DMS153 treated with DMSO at 0.1 percent for 48 hours (cell line): ENCODE measurements around the gene GPRC5C.
"Not testable (repeated sequence)": the region's sequence is repeated elsewhere in the genome, so short reads cannot be mapped to it uniquely, and the experiment has no call there.

Source experiments
- DNase-seq: peaks from one replicate; lab custom pipeline; 2025; ENCODE audit not compliant: unreplicated experiment; lab: John Stamatoyannopoulos, UW

The GPRC5C gene

DNA sequence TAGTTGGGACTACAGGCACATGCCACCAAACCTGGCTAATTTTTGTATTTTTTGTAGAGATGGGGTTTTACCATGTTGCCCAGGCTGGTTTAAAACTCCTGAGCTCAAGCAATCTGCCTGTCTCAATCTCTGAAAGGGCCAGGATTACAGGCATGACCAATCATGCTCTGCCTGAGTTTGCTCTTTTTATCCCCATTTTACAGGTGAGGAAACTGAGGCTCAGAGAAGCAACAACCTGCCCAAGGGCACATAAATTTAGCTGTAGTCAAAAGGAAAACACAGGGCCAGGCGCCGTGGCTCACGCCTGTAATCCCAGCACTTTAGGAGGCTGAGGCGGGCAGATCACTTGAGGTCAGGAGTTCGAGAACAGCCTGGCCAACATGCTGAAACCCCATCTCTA is 26.6 kb upstream of the GPRC5C start:
- DNase-seq: not testable (repeated sequence)

DNA sequence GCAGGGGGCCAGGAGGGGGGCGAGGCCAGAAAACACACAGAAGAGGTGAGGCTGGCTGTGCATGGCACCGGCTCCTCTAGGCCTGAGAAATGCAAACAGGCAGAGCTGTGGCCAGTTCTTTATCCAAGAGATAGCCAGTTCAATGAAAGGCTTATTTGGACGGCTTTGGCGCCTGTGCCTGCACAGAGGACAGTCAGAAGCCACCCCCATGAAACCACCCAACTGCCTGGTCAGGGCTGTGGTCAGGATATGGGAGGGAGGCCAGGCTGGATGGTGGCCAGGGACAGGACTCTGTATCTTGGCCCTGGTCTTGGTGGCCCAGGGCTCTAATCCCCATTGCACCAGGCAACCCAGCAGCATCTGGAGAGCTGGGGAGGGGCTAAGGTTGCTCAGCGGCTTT is 24.5 kb upstream of the GPRC5C start:
- DNase-seq: no peak

DNA sequence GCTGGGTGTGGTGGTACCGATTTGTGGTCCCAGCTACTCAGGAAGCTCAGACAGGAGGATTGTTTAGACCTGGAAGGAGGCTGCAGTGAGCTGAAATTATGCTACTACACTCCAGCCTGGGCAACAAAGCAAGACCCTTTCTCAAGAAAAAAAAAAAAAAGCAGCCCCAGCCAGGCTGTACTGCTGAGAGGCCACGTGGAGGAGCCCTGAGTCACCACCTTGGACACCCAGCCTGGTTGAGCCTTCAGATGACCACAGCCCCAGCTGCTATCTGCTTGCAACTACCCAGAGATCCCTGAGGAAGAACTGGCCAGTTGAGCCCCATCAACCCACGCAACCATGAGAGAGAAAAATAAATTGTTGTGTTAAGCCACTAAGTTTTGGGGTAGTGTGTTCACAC is 23.6 kb upstream of the GPRC5C start:
- DNase-seq: peak; percentile 60

DNA sequence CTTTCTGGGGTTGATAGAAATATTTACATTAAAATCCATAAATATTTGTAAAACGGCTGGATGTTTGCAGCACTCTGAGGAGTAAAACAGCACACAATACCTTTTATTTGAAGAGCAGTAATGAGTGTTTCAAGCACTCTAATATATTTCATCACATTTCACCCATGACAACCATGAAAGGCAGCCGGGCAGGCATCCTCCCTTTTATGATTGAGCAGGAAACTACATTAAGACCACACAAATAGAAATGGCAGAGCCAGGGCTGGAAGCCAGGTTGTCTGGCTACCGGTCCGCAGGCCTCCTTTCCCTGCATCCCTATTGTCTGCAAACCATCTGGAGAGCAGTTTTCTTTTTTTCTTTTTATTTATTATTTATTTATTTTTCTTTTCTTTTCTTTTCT is 23.1 kb upstream of the GPRC5C start:
- peak; percentile 93 for DNase-seq

DNA sequence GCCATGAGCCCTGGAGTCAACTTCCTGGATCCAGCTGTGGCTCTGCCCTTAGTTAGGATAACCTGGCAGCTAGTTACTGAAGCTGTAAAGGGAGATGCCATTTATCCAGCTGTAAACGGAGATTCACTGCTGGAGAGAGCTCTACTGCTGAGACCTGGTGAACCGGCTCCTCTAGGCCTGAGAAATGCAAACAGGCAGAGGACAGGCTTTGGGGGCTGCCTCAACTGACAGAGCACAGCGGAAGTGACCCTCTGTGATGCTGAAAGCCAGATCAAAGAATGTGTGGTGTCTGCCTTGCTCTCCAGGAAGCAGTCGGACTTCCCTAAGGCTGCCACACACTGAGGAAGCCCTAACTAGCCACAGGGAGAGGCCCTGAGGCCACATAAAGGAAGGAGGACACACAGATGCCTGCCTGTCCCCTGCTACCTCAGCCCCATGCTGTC is 21.9 kb upstream of the GPRC5C start:
- no peak for DNase-seq

DNA sequence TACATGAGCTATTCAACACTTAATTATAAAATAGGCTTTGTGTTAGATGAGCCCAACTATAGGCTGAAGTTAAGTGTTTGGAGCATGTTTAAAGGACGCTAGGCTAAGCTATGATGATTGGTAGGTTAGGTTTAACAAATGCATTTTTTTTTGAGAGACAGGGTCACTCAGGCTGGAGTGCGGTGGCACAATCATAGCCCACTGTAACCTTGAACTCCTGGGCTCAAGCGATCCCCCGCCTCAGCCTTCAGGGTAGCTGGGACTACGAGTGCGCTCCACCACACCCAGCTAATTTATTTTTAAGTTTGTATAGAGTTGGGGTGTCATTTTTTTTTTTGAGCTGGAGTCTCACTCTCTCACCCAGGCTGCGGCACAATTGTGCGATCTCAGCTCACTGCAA is 19.3 kb upstream of the GPRC5C start:
- no peak for DNase-seq

DNA sequence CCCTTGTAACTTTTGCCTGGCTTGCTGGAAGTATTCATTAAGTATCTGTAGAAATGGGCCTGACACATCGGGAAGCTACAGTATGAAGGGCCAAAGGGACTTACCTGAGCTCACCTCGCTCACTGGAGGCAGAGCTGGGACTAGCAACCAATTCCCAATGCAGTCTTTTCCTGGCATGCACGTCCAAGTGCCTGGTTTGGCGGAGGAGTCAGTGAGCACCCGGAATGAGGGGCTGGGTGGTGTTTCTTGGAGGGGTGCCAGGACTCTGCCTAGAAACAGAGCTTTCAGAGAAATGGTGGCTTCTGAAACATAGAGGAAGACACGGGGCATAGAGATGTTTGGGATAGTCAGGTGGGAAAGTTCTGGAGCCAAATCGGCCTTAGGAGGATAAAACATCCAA is 18.4 kb upstream of the GPRC5C start:
- DNase-seq: no peak

DNA sequence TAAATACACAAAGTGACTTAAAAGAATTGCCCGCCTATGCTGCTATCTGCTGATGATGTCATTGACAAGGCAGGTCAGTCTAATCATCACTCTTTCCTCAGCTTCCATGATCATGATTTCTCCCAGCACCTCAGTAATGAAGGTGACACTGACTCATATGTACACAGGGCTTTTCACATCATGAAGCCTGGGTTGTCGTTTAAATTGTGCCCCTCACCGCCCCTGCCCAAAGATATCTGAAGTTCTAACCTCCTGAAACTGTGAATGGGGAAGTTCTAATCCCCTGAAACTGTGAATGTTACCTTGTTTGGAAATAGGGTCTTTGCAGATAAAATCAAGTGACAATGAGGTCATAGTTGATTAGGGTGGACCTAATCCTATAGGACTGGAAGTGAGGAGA is 17.4 kb upstream of the GPRC5C start:
- DNase-seq: no peak

DNA sequence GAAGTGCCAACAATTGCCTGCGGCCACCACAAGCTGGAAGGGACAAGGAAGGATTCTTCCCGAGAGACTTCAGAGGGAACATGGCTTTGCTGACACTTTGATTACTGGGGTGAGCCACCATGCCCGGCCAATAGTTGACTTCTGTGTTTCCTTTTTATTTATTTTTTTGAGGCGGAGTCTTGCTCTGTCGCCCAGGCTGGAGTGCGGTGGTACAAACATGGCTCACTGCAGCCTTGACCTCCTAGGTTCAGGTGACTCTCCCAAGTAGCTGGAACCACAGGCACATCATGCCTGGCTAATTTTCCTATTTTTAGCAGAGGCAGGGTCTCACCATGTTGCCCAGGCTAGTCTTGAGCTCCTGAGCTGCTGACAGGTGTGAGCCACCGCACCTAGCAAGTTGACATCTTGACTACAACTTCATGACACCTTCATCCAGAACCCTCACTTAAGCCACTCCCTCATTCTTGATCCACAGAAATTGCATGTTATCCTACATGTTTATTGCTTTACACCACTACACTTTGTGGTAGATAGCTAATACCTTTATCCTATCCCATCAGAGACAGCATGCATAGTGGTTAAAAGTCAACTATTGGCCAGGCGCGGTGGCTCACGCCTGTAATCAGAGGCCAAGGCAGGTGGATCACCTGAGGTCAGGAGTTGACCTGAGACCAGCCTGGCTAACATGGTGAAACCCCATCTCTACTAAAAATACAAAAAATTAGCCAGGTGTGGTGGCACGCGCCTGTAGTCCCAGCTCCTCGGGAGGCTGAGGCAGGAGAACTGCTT is 16.1 kb upstream of the GPRC5C start:
- no peak for DNase-seq

DNA sequence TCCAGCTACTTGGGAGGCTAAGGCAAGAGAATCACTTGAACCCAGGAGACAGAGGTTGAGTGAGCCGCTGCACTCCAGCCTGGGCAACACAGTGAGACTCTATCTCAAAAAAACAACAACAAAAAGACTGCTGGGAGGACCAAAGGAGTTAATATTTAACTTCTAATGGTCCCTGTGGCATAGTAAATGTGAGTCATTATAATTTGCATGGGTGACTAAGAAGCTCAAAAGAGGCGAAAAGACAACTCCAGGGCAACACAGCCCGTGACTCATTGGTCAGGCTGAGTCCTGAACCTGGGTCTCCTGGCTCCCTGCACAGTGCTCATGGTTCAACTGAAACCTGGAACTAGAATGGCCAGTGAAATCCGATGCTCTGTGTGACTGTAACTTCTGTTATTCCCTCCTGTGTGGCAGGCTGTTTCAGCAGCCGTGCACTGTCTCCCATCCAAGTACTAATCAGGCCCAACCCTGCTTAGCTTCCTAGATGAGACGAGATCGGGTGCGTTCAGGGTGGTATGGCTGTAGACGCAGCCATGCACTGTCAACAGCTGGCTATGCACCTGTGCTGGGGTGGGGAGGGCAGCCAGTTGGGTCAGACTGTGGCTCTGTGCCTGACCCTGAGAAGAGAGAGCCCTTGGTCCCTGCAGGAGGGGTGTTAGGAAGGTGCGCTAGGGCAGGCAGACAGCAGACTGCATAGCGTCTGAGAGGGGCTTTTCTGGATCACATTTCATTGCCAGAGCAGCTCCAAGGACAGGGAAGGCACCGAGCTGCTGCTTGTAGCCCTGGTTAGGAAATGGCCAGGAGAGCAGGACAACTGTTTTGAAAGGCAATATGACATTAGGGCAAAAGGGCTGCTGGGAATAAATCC is 14.5 kb upstream of the GPRC5C start:
- no peak for DNase-seq

DNA sequence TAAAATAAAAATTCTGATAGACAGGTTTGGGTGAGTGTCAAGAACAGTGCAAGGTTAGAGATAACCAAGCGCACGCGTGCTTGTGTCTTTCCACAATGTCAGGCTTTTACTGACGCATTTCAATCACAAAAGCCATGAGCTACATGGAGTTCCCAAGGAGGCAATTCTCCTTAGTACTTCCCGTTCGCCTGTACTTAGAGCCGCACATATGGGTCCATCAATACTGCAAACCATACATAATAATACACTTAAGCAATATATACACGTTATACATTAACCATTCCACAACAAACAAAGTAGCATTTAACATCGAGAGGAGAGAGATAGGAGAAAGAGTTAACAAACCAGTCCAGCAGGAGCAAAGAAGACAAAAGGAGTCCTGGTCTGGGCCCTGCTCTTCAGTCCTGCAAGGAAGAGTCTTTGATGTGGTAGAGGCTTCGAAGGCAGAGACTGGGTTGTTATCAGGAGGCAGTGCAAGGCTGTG is 11.9 kb upstream of the GPRC5C start:
- no peak for DNase-seq

DNA sequence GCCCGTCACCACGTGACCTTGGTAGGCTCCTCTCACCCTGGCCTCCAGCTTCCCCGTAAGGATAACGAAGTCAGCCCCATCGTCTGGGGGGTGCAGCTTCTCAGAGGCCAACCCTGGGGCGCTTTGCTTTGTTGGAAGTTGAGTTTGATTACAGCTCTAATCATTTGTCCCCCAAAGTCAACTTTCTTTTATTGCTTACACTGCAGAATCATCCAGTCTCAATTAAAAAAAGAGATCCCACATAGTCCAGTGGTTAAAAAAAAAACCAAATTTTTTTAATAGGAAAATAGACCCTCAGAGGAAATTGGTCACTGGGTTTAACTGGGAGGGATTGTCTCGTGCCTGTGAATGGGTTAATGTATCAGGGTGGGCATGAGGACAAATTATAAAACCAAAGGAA is 7.8 kb upstream of the GPRC5C start:
- DNase-seq: no peak

DNA sequence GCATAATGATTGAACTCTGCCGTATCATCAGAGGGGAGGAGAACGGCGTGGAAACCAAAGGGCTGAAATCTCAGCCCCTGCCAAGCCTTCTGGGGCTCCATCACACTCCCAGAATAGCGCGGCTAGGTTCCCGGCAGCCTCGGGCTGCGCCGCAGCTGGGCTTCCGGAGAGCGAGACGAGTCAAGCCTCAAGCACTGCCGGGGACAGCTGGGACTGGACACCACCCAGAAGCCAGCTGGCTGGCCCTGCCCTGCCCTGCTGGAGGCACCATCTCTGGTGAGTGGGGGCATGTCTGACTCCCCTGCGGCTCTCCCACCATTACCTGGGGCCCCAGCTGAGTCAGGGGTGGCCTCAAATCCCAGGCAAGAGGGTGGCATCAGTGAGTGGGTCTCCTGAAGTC is 7.2 kb upstream of the GPRC5C start:
- DNase-seq: no peak

DNA sequence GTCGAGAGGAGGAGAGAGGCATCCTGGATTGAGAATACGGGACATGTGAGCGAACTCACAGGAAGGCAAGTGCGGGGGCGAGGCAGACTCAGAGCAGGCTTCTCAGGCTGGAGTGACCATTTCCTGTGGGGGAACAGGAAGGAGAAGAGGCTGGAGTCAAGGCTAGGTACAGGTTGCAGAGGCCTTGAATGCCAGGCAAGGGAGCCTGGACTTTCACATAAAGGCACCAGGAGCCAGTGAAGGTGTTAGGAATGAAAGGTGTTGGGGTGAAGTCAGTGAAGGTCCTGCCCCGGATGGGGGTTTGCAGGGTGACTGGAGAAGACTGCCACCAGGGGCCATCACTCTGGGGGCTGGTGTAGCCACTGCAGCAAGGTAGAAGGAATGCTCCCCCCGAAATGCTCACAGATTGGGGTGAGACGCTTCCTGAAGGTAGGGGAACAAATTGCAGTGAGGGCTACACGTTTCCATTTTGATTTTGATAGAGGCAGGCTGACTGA is 5.3 kb upstream of the GPRC5C start:
- DNase-seq: no peak

DNA sequence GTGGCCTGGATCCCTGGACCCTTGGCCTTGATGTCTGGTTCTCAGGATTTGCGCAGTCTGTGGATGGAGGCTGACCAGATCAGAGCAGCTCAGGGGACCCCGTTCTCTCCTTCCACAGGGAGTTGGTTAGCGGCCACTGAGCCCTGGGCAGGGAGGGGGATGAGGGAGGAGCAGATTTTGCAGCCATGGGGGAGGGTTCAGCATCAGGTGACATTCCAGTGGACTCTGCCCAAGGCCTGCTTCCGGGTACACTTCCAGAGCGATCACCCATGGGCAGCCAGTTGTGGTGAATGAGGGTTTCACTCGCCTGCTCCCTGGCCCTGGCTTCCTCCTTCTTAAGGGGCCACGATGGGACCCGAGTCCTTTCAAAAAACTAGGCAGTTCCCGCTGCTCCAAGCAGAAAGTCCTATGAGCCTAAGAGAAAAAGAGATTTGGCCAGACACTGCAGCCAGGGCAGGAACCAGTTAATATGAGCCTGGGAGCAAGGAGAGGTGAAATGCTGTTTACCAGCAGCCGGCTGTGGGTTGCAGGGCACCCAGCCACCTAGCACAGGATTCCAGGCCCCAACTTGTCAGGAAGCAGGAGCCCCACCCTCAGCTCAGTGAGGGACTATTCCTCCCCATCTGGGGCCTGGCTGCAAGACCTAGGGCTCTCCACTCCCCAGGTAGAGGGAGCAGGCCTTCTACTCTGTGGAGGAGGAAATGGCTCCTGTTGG is 4.7 kb upstream of the GPRC5C start:
- no peak for DNase-seq

DNA sequence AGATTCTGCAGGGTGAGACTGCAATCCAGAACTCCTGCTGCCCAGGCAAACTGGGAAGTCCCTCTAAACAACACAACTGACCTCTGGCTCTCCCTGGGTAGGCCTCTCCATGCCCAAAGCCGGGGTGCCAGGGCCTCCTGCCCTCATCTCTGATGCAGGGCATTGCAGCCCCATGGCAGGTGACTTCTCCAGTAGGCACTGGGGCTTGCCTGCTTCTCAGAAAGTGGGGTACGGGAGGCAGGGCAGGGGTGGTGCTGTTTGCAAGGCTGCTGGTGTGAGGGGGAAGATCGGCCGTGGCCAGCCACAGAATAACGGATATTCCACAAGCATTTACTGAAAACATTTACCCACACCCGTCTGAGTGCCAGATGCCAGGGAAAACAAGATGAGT is 4.1 kb upstream of the GPRC5C start:
- DNase-seq: no peak

DNA sequence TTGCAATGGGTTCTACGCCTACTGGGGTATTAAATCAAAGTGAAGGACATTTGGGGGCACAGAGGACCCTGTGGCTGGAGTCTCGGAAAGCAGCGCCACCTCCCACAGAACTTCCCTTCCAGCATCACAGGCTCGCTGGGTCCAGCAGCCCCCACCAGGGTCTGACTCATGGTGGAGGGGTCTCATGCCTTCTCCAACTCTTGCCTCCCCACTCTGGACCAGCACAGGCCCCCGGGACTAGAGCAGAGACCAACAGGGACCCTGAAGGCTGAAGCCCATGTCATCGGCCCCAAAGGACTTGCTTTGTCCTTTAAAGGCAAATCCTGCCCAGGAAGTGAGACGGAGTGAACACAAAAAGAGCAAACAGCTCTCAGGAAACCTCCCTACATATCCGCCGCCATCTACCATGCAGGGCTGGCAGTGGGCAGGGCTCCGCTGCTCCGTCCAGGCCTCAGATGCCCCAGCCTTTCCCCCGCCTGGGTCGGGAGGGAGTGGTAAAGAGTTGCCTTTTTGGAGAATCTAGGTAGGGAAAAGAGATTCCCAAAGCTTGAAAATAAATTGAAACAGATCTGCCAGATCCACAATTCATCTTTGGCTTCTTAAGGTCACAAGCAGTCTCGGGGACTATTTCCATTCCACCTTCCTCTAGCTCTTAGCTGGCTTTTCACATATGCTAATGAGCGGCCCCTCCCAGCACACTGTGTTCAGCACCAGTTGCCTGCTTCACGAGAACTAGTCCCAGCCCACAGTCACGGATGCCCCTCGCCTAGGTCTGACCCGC is 2.1 kb upstream of the GPRC5C start:
- peak; percentile 28 for DNase-seq

DNA sequence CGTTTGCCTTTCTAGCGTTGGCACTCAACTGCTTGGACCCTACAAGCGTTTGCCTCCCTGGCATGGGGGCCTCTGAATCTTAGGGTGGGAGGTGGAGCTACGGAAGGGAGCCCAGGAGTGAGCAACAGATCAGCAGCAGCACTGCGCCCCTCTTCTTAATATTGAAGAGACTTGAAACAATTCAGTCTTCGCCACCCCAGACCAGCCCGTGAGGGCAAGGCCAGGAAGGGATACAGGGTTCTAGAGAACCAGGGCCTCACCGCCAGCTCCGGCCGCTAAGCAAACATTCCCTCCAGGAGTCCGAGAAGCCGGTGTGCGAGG is 1.5 kb upstream of the GPRC5C start:
- no peak for DNase-seq

DNA sequence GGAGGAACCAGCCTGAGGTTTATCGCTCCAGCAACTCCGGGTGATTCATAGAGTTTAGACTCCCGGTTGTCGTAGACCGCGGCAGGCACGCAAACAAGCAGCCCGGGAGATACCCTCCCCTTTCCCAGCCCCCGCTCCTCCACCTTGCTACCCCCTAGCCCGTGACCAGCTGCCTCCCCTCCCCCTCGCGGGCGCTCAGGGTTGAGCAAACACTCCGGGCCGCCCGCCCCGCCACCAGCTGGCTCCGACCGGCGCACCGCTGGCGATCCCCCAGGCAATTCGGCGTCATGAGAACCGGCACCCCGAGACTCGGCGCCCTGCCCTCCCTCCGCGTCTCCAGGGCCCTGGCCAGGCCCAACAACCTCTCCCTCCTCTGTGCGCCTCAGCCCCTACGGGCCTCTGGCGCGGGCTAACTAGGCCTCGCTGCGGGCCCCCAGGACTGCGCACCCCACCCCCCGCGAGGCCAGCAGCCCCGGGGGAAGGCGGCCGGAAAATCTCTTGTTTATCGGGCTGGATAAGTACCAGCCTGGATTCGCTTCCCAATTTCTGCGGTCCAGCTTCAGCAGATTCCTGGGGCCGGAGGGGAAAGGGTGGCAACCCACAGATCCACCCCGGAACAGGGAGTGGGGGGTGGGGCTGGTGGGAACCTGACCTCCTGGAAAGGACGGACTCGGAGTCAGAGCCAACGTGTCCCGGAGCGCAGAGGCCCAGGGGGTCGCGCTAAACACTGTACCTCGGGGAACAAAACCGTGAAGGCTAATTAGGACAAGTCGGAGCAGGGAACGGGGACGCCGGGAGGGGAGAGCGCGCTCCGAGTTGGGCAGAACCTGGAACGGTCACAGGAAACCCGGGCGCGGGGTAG is 951 bp upstream of the GPRC5C start:
- DNase-seq: peak; percentile 68

DNA sequence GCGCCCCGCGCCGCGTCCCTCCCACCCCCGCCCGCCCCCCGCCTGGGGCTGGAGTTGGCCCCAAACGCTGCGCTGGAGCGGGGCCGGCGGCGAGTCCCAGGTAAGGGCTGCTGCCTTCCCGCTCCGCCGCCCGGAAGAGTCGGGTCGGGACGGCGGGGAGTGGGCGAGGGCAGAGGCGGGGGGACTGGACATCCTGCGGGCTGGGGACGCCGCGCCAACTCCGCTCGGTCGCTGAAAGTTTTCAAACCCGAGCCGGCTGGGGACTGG is 469 bp downstream of the GPRC5C start:
- no peak for DNase-seq
